GM12865 (cell line): ENCODE data around the gene NENF.
A peak's percentile ranks its signal among the peaks of the same experiment; 100 is the strongest.
"Not testable (repeated sequence)": the region's sequence is repeated elsewhere in the genome, so short reads cannot be mapped to it uniquely, and the experiment has no call there.

Experiments used
- DNase-seq: peaks from one replicate; pipeline ENCODE4 v3.0.0; 2010; ENCODE audit warnings: low read depth
- H3K4me3 ChIP-seq: 2 replicates; pipeline ENCODE4 v1.5.1; 2011; ENCODE audit warnings: mild to moderate bottlenecking, low read depth, low read length, control low read depth
- CTCF ChIP-seq: IDR thresholded peaks from 2 replicates; pipeline ENCODE4 v1.5.1; 2011; ENCODE audit warnings: low read length, control low read depth, low read depth, inconsistent platforms; ENCODE audit not compliant: insufficient read depth; ENCODE audit errors: missing control alignments

NENF gene

GRCh38 chr1:212432661-212433576 lies at the start of gene NENF:
Gene NENF (plus strand): TSS chr1:212432920. CDS start chr1:212432944, 24 bp downstream.
- TF ChIP-seq CTCF: no peak
- peak; percentile 85 for DNase-seq
- H3K4me3 ChIP-seq: peak within 1 kb of the TSS; percentile 81

GRCh38 chr1:212386029-212386428 lies 46.7 kb upstream of the NENF start:
- H3K4me3 ChIP-seq: no peak overlapping the region
- no peak for TF ChIP-seq CTCF
- no peak for DNase-seq

GRCh38 chr1:212388985-212389716 lies 43.6 kb upstream of the NENF start:
- TF ChIP-seq CTCF: no peak
- H3K4me3 ChIP-seq: no peak overlapping the region
- DNase-seq: no peak

GRCh38 chr1:212395678-212396437 lies 36.9 kb upstream of the NENF start:
- not testable (repeated sequence) for DNase-seq, H3K4me3 ChIP-seq

GRCh38 chr1:212396638-212397037 lies 36.1 kb upstream of the NENF start:
- H3K4me3 ChIP-seq: no peak overlapping the region
- TF ChIP-seq CTCF: no peak
- no peak for DNase-seq

GRCh38 chr1:212397171-212397570 lies 35.5 kb upstream of the NENF start:
- H3K4me3 ChIP-seq: no peak overlapping the region
- TF ChIP-seq CTCF: no peak
- no peak for DNase-seq

- TF ChIP-seq CTCF: no peak
- no peak overlapping the region for H3K4me3 ChIP-seq
- DNase-seq: no peak
Observed at GRCh38 chr1:212401042-212401441, 31.7 kb upstream of the NENF start.
